ENCODE data around the gene PHTF2.

DNA sequence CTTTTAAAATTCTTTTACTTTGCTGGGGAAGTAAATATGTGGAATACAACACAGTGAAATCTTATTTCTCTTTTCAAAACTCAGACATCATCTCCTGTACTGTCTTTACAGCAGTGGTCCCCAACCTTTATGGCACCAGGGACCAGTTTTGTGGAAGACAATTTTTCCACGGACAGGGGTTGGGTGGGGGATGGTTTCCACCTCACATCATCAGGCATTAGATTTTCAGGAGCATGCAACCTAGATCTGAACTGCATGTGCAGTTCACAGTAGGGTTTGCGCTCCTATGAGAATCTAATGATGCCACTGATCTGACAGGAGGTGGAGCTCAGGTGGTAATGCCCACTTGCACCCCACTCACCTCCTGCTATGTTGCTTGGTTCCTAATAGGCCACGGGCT lies 12.6 kb upstream of the PHTF2 start:
- TF ChIP-seq POLR2A (IDR thresholded peaks at IDR 0.05), result no peak
- TF ChIP-seq, protein P1, sequence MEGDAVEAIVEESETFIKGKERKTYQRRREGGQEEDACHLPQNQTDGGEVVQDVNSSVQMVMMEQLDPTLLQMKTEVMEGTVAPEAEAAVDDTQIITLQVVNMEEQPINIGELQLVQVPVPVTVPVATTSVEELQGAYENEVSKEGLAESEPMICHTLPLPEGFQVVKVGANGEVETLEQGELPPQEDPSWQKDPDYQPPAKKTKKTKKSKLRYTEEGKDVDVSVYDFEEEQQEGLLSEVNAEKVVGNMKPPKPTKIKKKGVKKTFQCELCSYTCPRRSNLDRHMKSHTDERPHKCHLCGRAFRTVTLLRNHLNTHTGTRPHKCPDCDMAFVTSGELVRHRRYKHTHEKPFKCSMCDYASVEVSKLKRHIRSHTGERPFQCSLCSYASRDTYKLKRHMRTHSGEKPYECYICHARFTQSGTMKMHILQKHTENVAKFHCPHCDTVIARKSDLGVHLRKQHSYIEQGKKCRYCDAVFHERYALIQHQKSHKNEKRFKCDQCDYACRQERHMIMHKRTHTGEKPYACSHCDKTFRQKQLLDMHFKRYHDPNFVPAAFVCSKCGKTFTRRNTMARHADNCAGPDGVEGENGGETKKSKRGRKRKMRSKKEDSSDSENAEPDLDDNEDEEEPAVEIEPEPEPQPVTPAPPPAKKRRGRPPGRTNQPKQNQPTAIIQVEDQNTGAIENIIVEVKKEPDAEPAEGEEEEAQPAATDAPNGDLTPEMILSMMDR (IDR thresholded peaks at IDR 0.05), result no peak
